GM23338 (cell line): ENCODE measurements around the gene ZSCAN1. TPM values are rescaled to one million over a fixed set of nuclear protein-coding genes. Genes with fewer than 3 reads are reported as not detected.
A peak's percentile ranks its signal among the peaks of the same experiment; 100 is the strongest.

ENCODE experiments used
- ATAC-seq: fragments of 200-7000 bp; cut with Tn5 transposase; 3 replicates; pipeline ENCODE4 v1.9.1; 2020
- DNase-seq: peaks from one replicate; pipeline ENCODE4 v3.0.0-alpha.2; 2015; ENCODE audit warnings: low spot score
- H2AFZ ChIP-seq: fragments of 200-600 bp; sonication (generic); 2 replicates; pipeline ENCODE4 v1.8.0; 2016; ENCODE audit warnings: antibody characterized with exemption, mild to moderate bottlenecking, moderate library complexity
- H3F3A ChIP-seq: fragments of 200-600 bp; sonication (generic); replicated peaks from 2 replicates; pipeline ENCODE4 v1.8.0; 2017; ENCODE audit warnings: antibody characterized with exemption, mixed run types, low read depth
- H3K27ac ChIP-seq: fragments of 200-600 bp; sonication (generic); 2 replicates; pipeline ENCODE4 v1.6.1; 2016; ENCODE audit warnings: low read depth
- H3K27me3 ChIP-seq: fragments of 200-600 bp; sonication (generic); 2 replicates; pipeline ENCODE4 v1.8.0; 2016; ENCODE audit warnings: mild to moderate bottlenecking, mixed run types, moderate library complexity; ENCODE audit not compliant: insufficient read depth
- H3K36me3 ChIP-seq: fragments of 200-600 bp; sonication (generic); 2 replicates; pipeline ENCODE4 v1.8.0; 2016; ENCODE audit warnings: mild to moderate bottlenecking; ENCODE audit not compliant: insufficient read depth
- H3K4me1 ChIP-seq: fragments of 200-600 bp; sonication (generic); 2 replicates; pipeline ENCODE4 v1.8.0; 2016; ENCODE audit warnings: mild to moderate bottlenecking, moderate library complexity; ENCODE audit not compliant: insufficient read depth
- H3K4me2 ChIP-seq: fragments of 200-600 bp; sonication (generic); 2 replicates; pipeline ENCODE4 v1.7.1; 2017; ENCODE audit warnings: mixed run types
- H3K4me3 ChIP-seq: fragments of 200-600 bp; sonication (generic); 2 replicates; pipeline ENCODE4 v1.6.1; 2016; ENCODE audit warnings: mixed run types
- H3K79me2 ChIP-seq: fragments of 200-600 bp; sonication (generic); replicated peaks from 2 replicates; pipeline ENCODE4 v1.8.0; 2017; ENCODE audit warnings: mild to moderate bottlenecking; ENCODE audit not compliant: insufficient read depth
- H3K9me2 ChIP-seq: fragments of 200-600 bp; sonication (generic); 2 replicates; pipeline ENCODE4 v1.8.0; 2017; ENCODE audit not compliant: insufficient read depth
- H4K20me1 ChIP-seq: fragments of 200-600 bp; sonication (generic); replicated peaks from 2 replicates; pipeline ENCODE4 v1.8.0; 2017; ENCODE audit warnings: mild to moderate bottlenecking; ENCODE audit not compliant: insufficient read depth
- H3K27ac Mint-ChIP-seq: 2 replicates; pipeline ENCODE4 v1.8.0; 2020; ENCODE audit warnings: inconsistent platforms, mild to moderate bottlenecking, moderate library complexity, mixed read lengths
- H3K27me3 Mint-ChIP-seq: 3 replicates; pipeline ENCODE4 v1.8.0; 2022; ENCODE audit warnings: low read depth, mild to moderate bottlenecking, moderate library complexity, mixed read lengths, inconsistent platforms; ENCODE audit not compliant: insufficient read depth, poor library complexity
- H3K36me3 Mint-ChIP-seq: 3 replicates; pipeline ENCODE4 v1.8.0; 2021; ENCODE audit warnings: low read depth, mild to moderate bottlenecking, inconsistent platforms, moderate library complexity, mixed read lengths
- H3K4me1 Mint-ChIP-seq: 3 replicates; pipeline ENCODE4 v1.8.0; 2020; ENCODE audit warnings: mild to moderate bottlenecking, inconsistent platforms, mixed read lengths
- H3K4me3 Mint-ChIP-seq: 3 replicates; pipeline ENCODE4 v1.8.0; 2021; ENCODE audit warnings: moderate library complexity, mild to moderate bottlenecking, inconsistent platforms, mixed read lengths
- H3K9me3 Mint-ChIP-seq: 3 replicates; pipeline ENCODE4 v1.8.0; 2020; ENCODE audit warnings: moderate library complexity, mild to moderate bottlenecking, inconsistent platforms, mixed read lengths
- CREB1 ChIP-seq: fragments of 250-450 bp; sonication (Bioruptor Pico); IDR thresholded peaks from 2 replicates; pipeline ENCODE4 v1.5.0; 2020; ENCODE audit warnings: low read depth, mild to moderate bottlenecking, moderate library complexity
- EZH2 ChIP-seq: fragments of 200-600 bp; sonication (generic); IDR thresholded peaks from one replicate; pipeline ENCODE4 v1.8.0; 2017; ENCODE audit warnings: antibody characterized with exemption, mild to moderate bottlenecking, low read depth; ENCODE audit not compliant: unreplicated experiment
- JUNB ChIP-seq: IDR thresholded peaks from one replicate; pipeline ENCODE4 v1.6.1; 2016; ENCODE audit warnings: antibody characterized with exemption; ENCODE audit not compliant: unreplicated experiment
- NANOG ChIP-seq: IDR thresholded peaks from 2 replicates; pipeline ENCODE4 v1.6.1; 2016; ENCODE audit warnings: antibody characterized with exemption, borderline replicate concordance
- POLR2AphosphoS5 ChIP-seq: IDR thresholded peaks from 2 replicates; pipeline ENCODE4 v1.6.1; 2016; ENCODE audit warnings: antibody characterized with exemption, low read depth
- STAT1 ChIP-seq: IDR thresholded peaks from one replicate; pipeline ENCODE4 v1.6.1; 2016; ENCODE audit warnings: antibody characterized with exemption; ENCODE audit not compliant: unreplicated experiment
- ZNF114 ChIP-seq: fragments of 250-450 bp; sonication (Bioruptor Pico); IDR thresholded peaks from 2 replicates; pipeline ENCODE4 v1.5.0; 2020; ENCODE audit warnings: mild to moderate bottlenecking, moderate library complexity
- ZNF331 ChIP-seq: fragments of 250-450 bp; sonication (Bioruptor Pico); IDR thresholded peaks from 2 replicates; pipeline ENCODE4 v1.5.0; 2020; ENCODE audit warnings: low read depth, mild to moderate bottlenecking, moderate library complexity
- polyA plus RNA-seq: library from polyadenylated mRNA; unstranded; fragments of >200 nt; fragmentation: Nextera tagmentation; extraction: Ambion mirVana; gene quantifications from 2 replicates; pipeline ENCODE4 v1.2.1, GENCODE V29; 2016
- total RNA-seq: library from RNA; depleted of rRNA; stranded (reverse); fragments of >200 nt; shearing (Covaris generic); gene quantifications from 2 replicates; pipeline ENCODE4 v1.2.3, GENCODE V29; 2014
- TF ChIP-seq, protein P1 (sequence below): IDR thresholded peaks from 2 replicates; pipeline ENCODE4 v1.6.1; 2016; ENCODE audit warnings: antibody characterized with exemption
- TF ChIP-seq, protein P2 (sequence below), 2 experiments: fragments of 200-600 bp in 1 of 2; sonication (generic) in 1 of 2; conservative IDR thresholded peaks; 2 replicates each; pipeline versions ENCODE4 v1.5.1 to v1.6.1; 2016 to 2017; ENCODE audit warnings: antibody characterized with exemption in 2 of 2, low read depth in 2 of 2, mild to moderate bottlenecking in 2 of 2, moderate library complexity in 1 of 2

ZSCAN1 gene
- total and polyA plus RNA-seq, 2 experiments from 2014 or later = 1.5 to 3.9 TPM

DNA sequence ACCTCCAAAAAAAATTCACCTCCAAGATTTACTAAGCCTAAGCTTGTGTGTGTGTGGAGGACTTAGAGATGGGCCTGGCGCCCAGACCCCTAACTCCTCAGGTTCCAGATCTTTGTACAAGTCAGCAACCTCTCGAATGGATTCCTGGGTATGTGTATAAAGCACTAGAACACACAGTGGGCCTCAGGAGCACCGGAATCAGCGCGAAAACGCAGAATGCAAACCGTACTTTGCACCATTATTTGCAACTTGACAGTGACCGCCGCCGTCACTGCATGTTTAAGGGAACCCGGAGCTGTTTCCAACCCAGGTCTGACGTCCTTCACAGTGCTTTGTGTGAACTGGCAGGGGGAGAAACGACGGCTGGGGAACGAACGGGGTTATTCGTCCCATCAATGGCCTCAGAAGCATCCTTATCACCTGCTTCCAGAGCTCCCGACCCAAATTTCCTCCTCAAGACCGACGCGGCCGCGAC lies 31.9 kb upstream of the ZSCAN1 start:
- H3F3A ChIP-seq = peaks cover 14% of the 10 kb centered on the region; the same call in 1 of the 2 replicates
- DNase-seq (no peak), ATAC-seq (peak; percentile 15)
- Mint-ChIP-seq H3K4me1 (peaks cover 21% of the 10 kb centered on the region), H3K9me3 (peaks cover 55% of the 10 kb centered on the region), H3K27ac (peak overlapping the region; percentile 96), H3K4me3 (peak overlapping the region; percentile 80), H3K36me3 (peaks cover 92% of the 10 kb centered on the region), H3K27me3 (peaks cover 7% of the 10 kb centered on the region)
- H3K27ac ChIP-seq = peak overlapping the region; percentile 89
- no peaks in the 10 kb centered on the region for H3K9me2 ChIP-seq
- peaks cover 56% of the 10 kb centered on the region for H3K79me2 ChIP-seq
- no peaks in the 10 kb centered on the region for H3K27me3 ChIP-seq
- peak overlapping the region; percentile 80 for H3K4me2 ChIP-seq
- peak overlapping the region; percentile 92 for H3K4me3 ChIP-seq
- H3K36me3 ChIP-seq = peaks cover 27% of the 10 kb centered on the region
- peaks cover 18% of the 10 kb centered on the region for H3K4me1 ChIP-seq
- peaks cover 9% of the 10 kb centered on the region for H4K20me1 ChIP-seq
- H2AFZ ChIP-seq = peak overlapping the region; percentile 84
- TF ChIP-seq NANOG = no peak
- 0 out of 2 replicates have a peak, but pooled peaks have one; percentile 4 for TF ChIP-seq CREB1 (CRISPR knock-in tag)

DNA sequence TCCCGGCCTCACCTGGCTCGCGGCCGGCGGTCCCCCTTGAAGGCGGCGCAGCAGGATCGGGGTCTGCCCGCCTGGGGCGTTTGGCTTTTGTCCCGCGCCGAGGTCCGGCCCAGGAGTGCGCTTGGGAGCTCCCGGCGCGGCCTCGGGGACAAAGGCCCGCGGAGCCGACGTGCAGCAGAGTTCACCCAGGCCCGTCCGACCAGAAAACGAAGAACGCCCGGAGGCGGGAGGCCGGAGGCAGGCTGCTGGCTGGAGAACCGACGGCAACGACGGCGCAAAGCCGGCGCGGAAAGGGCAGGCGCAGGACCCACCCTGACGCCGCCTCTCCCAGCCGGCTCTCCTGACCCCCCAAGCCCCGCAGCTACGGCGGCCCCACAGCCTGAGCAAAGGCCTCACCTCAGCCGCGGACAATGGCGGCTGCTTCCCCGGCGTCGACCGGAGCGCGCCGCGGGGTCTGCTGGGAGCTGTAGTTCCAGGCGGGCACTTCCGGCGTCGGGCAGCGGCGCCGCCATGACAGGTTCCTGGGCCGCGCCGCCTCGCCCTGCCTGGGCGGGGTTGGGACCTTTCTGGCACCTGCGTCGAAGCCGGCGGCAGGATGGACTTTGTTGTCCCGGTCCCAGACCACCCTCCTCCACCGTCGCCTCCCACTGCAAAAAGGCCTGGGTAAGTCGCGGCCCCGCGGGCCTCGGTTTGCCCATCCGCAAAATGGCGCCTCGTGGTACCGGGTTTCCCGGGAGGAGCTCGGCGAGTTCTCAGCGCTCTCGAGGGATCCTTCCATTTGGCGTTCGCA lies 31.2 kb upstream of the ZSCAN1 start, which contains the start of gene ZNF606:
TSS of gene ZNF606 (minus strand) at position 437 of the 790 bp plus-strand sequence. CDS start 1,501 bp downstream, outside the sequence.
- H3K27me3 ChIP-seq = no peaks in the 10 kb centered on the region
- peaks cover 9% of the 10 kb centered on the region for H4K20me1 ChIP-seq
- peak within 1 kb of the TSS; percentile 92 for H3K4me3 ChIP-seq
- peak; percentile 93 for TF ChIP-seq POLR2AphosphoS5
- TF ChIP-seq, protein P1, sequence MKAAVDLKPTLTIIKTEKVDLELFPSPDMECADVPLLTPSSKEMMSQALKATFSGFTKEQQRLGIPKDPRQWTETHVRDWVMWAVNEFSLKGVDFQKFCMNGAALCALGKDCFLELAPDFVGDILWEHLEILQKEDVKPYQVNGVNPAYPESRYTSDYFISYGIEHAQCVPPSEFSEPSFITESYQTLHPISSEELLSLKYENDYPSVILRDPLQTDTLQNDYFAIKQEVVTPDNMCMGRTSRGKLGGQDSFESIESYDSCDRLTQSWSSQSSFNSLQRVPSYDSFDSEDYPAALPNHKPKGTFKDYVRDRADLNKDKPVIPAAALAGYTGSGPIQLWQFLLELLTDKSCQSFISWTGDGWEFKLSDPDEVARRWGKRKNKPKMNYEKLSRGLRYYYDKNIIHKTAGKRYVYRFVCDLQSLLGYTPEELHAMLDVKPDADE = peak; percentile 94
- peak; percentile 81 for TF ChIP-seq CREB1 (CRISPR knock-in tag)
- no peak for TF ChIP-seq JUNB
- peaks cover 61% of the 10 kb centered on the region for H3K9me3 Mint-ChIP-seq
- H3K36me3 ChIP-seq = peaks cover 27% of the 10 kb centered on the region
- peak within 1 kb of the TSS; percentile 80 for H3K4me3 Mint-ChIP-seq
- H3K79me2 ChIP-seq = peaks cover 56% of the 10 kb centered on the region
- H2AFZ ChIP-seq = peak within 1 kb of the TSS; percentile 97
- peaks cover 92% of the 10 kb centered on the region for H3K36me3 Mint-ChIP-seq
- H3K27ac Mint-ChIP-seq = peak within 1 kb of the TSS; percentile 96
- peak within 1 kb of the TSS; percentile 80 for H3K4me2 ChIP-seq
- peaks cover 20% of the 10 kb centered on the region for H3F3A ChIP-seq
- peaks cover 21% of the 10 kb centered on the region for H3K4me1 Mint-ChIP-seq
- H3K4me1 ChIP-seq = peaks cover 18% of the 10 kb centered on the region
- peaks cover 8% of the 10 kb centered on the region for H3K27me3 Mint-ChIP-seq
- DNase-seq (peak; percentile 94), ATAC-seq (peak; percentile 95)
- H3K27ac ChIP-seq = peak within 1 kb of the TSS; percentile 89
- no peaks in the 10 kb centered on the region for H3K9me2 ChIP-seq

DNA sequence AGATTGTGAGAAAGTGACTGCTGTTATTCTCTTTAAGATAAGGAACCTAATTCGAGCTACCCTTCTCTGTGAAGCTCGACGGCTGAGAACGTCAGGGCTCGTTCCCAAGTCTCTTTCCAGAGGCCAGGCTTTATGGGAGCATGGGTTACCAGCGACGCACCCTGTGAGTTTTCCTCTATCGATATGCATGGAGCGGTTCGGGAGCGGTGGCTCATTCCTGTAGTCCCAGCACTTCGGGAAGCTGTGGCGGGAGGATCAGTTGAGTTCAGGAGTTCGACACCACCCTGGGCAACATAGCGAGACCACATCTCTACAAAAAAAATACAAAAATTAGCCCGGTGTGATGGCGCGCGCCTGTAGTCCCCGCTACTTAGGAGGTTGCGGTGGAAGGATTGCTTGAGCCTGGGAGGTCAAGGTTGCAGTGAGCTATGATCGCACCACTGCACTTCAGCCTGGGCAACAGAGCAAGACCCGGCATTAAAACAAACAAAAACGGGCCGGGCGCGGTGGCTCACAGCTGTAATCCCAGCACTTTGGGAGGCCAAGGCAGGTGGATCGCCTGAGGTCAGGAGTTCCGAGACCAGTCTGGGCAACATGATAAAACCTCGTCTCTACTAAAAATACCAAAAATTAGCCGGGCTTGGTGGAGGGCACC lies 30.5 kb upstream of the ZSCAN1 start:
- H3K4me2 ChIP-seq = peak overlapping the region; percentile 80
- peak overlapping the region; percentile 82 for H3K27ac Mint-ChIP-seq
- peak overlapping the region; percentile 92 for H3K4me3 ChIP-seq
- DNase-seq (peak; percentile 53), ATAC-seq (peak; percentile 13)
- H4K20me1 ChIP-seq = peaks cover 9% of the 10 kb centered on the region
- H3K9me3 Mint-ChIP-seq = peaks cover 67% of the 10 kb centered on the region
- peaks cover 21% of the 10 kb centered on the region for H3K4me1 Mint-ChIP-seq
- H3K4me3 Mint-ChIP-seq = peak overlapping the region; percentile 80
- peaks cover 18% of the 10 kb centered on the region for H3K4me1 ChIP-seq
- peaks cover 20% of the 10 kb centered on the region for H3F3A ChIP-seq
- no peaks in the 10 kb centered on the region for H3K27me3 ChIP-seq
- H3K36me3 ChIP-seq = peaks cover 22% of the 10 kb centered on the region
- H3K27me3 Mint-ChIP-seq = peaks cover 13% of the 10 kb centered on the region
- peaks cover 91% of the 10 kb centered on the region for H3K36me3 Mint-ChIP-seq
- peak overlapping the region; percentile 97 for H2AFZ ChIP-seq
- H3K27ac ChIP-seq = peak overlapping the region; percentile 89
- peaks cover 56% of the 10 kb centered on the region for H3K79me2 ChIP-seq
- H3K9me2 ChIP-seq = no peaks in the 10 kb centered on the region
- TF ChIP-seq EZH2 (no peak), NANOG (no peak), CREB1 (CRISPR knock-in tag) (no peak), JUNB (no peak), ZNF114 (no peak), ZNF331 (CRISPR knock-in tag) (no peak), POLR2AphosphoS5 (no peak), STAT1 (no peak)
- TF ChIP-seq, protein P1 = no peak
- TF ChIP-seq, protein P2, sequence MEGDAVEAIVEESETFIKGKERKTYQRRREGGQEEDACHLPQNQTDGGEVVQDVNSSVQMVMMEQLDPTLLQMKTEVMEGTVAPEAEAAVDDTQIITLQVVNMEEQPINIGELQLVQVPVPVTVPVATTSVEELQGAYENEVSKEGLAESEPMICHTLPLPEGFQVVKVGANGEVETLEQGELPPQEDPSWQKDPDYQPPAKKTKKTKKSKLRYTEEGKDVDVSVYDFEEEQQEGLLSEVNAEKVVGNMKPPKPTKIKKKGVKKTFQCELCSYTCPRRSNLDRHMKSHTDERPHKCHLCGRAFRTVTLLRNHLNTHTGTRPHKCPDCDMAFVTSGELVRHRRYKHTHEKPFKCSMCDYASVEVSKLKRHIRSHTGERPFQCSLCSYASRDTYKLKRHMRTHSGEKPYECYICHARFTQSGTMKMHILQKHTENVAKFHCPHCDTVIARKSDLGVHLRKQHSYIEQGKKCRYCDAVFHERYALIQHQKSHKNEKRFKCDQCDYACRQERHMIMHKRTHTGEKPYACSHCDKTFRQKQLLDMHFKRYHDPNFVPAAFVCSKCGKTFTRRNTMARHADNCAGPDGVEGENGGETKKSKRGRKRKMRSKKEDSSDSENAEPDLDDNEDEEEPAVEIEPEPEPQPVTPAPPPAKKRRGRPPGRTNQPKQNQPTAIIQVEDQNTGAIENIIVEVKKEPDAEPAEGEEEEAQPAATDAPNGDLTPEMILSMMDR (conservative IDR thresholded peaks at IDR 0.05; ENCODE audit: low read depth in 2 of 2) = no peak
